Cardiac atrium fibroblast (primary cell): Measurements from ENCODE around the gene OSBPL5. TPM values are rescaled to one million over a fixed set of nuclear protein-coding genes. Genes with fewer than 3 reads are reported as not detected.

ENCODE experiments used
- total RNA-seq: library from RNA; depleted of rRNA; stranded (reverse); fragments of >200 nt; gene quantifications from 2 replicates; pipeline ENCODE4 v1.2.3, GENCODE V29; 2015

Gene OSBPL5, protein sequence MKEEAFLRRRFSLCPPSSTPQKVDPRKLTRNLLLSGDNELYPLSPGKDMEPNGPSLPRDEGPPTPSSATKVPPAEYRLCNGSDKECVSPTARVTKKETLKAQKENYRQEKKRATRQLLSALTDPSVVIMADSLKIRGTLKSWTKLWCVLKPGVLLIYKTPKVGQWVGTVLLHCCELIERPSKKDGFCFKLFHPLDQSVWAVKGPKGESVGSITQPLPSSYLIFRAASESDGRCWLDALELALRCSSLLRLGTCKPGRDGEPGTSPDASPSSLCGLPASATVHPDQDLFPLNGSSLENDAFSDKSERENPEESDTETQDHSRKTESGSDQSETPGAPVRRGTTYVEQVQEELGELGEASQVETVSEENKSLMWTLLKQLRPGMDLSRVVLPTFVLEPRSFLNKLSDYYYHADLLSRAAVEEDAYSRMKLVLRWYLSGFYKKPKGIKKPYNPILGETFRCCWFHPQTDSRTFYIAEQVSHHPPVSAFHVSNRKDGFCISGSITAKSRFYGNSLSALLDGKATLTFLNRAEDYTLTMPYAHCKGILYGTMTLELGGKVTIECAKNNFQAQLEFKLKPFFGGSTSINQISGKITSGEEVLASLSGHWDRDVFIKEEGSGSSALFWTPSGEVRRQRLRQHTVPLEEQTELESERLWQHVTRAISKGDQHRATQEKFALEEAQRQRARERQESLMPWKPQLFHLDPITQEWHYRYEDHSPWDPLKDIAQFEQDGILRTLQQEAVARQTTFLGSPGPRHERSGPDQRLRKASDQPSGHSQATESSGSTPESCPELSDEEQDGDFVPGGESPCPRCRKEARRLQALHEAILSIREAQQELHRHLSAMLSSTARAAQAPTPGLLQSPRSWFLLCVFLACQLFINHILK
- 32.9 and 33.5 TPM in 2 replicates for total RNA-seq

DNA sequence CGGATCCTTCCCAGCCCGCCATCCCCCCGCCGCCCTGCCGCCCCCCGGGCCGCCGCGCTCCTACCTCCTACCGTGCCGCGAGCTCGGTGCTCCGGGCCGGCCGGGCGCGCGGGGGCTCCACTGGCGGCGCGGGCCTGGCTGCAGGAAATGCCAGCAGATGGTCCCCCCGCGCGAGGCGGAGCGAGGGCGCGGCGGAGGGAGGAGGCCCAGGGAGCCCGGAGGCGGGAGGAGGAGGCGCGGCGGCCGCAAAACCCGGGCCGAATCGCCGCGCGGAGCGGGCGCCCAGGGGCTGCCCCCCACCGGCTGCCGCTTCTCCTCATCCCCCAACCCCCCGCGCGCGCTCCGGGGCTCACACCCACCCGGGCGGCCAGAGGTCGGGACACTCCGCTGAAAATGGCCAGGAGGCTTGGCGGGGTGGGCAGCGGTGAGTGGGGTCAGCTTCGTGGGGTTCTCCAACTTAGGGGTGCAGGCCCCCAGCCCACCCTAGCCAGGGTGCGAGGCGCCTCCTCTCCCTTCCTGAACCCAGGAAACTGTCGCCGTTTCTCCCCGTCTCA is at the start of gene OSBPL5:
Gene OSBPL5, minus strand, starts transcription at position 159 of the 554 bp plus-strand sequence. CDS start 36,162 bp downstream, outside the sequence.

DNA sequence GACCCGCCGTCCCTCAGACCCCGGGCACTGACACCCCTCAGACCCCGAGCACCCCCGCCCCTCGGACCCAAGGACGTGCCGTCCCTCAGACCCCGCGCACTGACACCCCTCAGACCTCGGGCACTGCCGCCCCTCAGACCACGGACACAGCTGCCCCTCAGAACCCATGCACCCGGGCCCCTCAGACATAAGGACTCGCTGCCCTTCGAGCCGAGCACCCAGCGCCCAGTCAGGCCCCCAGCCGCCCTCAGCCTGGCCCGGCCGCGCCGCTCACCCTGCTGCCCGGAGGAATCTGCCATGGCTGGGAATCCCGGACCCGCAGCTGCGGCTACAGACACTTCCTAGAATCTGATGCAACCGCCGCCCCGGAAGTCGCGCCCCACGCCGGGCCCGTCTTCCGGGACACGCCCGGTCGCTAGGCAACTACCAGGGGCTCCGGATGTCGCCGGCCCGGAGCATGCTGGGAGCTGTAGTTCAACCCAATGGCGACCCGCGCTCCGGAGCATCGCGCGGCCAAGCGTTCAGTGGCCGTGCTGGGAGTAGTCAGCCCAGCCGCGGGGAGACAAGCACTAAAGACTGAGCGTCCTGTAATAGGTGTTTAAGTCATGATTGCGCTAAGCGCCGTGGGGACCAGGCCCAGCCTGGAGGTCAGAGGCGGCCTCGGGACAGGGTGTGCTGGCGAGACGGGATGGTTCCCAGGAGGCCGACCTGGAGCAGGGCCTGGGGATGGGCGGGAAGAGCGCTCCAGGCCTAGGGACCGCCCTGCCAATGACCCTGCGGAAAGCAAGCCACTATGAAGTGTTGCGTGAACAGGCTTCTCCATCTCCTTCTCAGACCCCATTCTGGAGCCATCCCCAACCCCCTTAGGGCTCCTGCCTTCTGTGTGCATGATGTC is 107.8 kb downstream of the OSBPL5 start, which contains the start of gene CARS1:
Gene CARS1, minus strand, starts transcription at position 355 of the 895 bp plus-strand sequence. Its CDS starts 56 bp downstream, at position 299.

Other genes with a start within 250 kb of the OSBPL5 start
- gene PHLDA2, start 235.9 kb downstream of the OSBPL5 start, total RNA-seq: 14.4 and 24.8 TPM in 2 replicates
- 43.1 and 72.3 TPM in 2 replicates for gene NAP1L4, start 173.0 kb downstream of the OSBPL5 start, total RNA-seq
- 65.0 and 69.3 TPM in 2 replicates for gene CARS1, start 107.9 kb downstream of the OSBPL5 start, total RNA-seq
- gene MRGPRG, start 53.5 kb upstream of the OSBPL5 start, total RNA-seq: not detected in 2 replicates
- not detected in 2 replicates for gene MRGPRE, start 67.1 kb upstream of the OSBPL5 start, total RNA-seq
- 11.4 and 12.6 TPM in 2 replicates for gene ZNF195, start 213.8 kb upstream of the OSBPL5 start, total RNA-seq